ENCODE results near the gene G2E3.

Gene G2E3

DNA sequence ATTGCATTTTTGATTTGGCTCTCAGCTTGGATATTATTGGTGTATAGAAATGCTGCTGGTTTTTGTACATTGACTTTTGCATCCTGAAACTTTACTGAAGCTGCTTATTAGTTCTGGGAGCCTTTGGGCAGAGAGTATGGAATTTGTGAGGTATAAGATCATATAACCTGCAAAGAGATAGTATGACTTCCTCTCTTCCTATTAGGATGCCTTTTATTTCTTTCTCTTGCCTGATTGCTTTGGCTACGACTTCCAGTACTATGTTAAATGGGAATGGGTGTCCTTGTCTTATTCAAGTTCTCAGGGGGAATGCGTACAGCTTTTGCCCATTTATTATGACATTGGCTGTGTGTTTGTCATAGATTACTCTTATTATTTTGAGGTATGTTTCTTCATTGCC, 86.6 kb downstream of the G2E3 start:
- in situ Hi-C loops (cut with HindIII; ENCODE audit: low sequenced_read_pairs): no loop called here

DNA sequence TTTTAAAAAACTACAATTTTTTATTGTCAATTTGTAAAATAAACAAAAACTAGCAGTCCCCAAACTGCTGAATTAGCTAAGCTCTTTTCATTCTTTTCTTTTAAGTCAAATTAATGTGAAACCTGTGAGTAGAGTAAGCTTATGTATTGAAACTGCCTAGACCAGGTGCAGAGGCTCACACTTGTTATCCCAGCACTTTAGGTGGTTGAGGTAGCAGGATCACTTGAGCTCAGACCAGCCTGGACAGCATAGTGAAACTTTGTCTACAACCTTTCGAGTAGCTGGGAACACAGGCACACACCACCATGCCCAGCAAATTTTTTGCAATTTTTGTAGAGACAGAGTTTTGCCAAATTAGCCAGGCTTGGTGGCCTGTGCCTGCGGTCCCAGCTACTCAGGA, 89.5 kb downstream of the G2E3 start:
- in situ Hi-C loops (cut with HindIII; ENCODE audit: low sequenced_read_pairs): no loop called here

GRCh38 chr14:30651937-30652336, 93.0 kb downstream of the G2E3 start:
- in situ Hi-C loops (cut with HindIII; ENCODE audit: low sequenced_read_pairs): no loop called here

- in situ Hi-C loops (cut with HindIII; ENCODE audit: low sequenced_read_pairs): no loop called here
Measured at GRCh38 chr14:30655124-30655523, 96.2 kb downstream of the G2E3 start.

GRCh38 chr14:30655658-30656057, 96.7 kb downstream of the G2E3 start:
- in situ Hi-C loops (cut with HindIII; ENCODE audit: low sequenced_read_pairs): no loop called here

- in situ Hi-C loops (cut with HindIII; ENCODE audit: low sequenced_read_pairs): no loop called here
Measured at GRCh38 chr14:30656190-30656632, 97.3 kb downstream of the G2E3 start.

DNA sequence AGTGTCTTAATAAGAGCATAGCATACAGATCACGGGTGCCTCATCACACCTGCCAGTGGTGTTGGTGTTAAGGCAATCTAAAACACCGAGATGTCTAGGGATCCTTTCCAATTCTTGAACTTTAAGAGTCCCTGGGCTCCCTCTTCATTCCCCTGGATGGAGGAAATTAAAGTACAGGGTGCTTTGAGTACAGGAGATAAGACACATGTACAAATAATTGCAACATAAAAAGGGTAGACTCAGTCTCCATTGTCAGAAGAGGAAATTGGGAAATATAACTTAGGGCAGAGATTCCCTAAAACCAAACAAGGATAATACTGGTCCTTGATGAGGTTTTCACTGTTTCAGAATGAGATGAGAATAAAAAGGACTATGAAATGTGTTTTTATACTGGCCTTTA, 98.1 kb downstream of the G2E3 start:
- in situ Hi-C loops (cut with HindIII; ENCODE audit: low sequenced_read_pairs): no loop called here

DNA sequence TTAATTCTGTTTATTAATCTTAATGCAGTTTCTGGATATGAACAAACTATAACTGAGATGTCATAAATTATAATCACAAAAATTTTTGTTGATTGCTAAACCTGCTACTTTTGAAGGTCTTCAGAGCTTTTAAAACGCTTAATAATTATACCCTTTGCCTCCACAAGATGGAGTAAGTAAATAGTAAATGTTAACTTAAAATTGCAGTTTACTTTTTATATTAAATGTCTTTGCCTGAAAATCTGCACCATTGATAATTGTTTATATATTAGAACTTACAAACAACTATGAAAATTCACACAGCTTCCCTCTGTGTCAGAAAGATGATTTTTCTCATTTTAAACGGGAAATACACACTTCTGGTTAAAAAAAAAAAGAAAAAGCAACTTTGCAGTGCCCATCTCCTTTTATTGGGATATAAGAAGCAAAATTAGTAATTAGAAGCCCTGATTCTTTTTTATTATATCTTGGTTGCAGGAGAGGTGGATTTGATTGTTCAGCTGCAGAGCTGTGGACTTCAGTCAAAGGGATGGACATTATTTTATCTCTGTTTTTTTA, 98.7 kb downstream of the G2E3 start:
- in situ Hi-C loops (cut with HindIII; ENCODE audit: low sequenced_read_pairs): no loop called here

GRCh38 chr14:30658645-30659044, 99.7 kb downstream of the G2E3 start:
- in situ Hi-C loops (cut with HindIII; ENCODE audit: low sequenced_read_pairs): no loop called here

GRCh38 chr14:30669594-30669993, 110.6 kb downstream of the G2E3 start:
- in situ Hi-C loops (cut with HindIII; ENCODE audit: low sequenced_read_pairs): no loop called here
